Measurements from ENCODE around the gene TLNRD1.

Gene TLNRD1

GRCh38 chr15:81032355-81032754 is 31.6 kb downstream of the TLNRD1 start:
- Histone ChIP-seq H3K27me3 (ENCODE audit: insufficient read depth, low read length) (no peaks in the 10 kb centered on the region), H3K4me1 (ENCODE audit: insufficient read depth, low read length, severe bottlenecking) (no peaks in the 10 kb centered on the region)

GRCh38 chr15:81032818-81033217 is 32.1 kb downstream of the TLNRD1 start:
- no peaks in the 10 kb centered on the region for H3F3A ChIP-seq (ENCODE audit: insufficient read depth, low read length)
- TF ChIP-seq CTCF (IDR thresholded peaks at IDR 0.05; ENCODE audit: low read length) (no peak), EZH2 (IDR thresholded peaks at IDR 0.05; ENCODE audit: borderline replicate concordance, low read length) (no peak)

More at GRCh38 chr15:81032355-81032754, 31.6 kb downstream of the TLNRD1 start:
- Histone ChIP-seq H4K20me1 (ENCODE audit: insufficient read depth, low read length) (no peaks in the 10 kb centered on the region), H3K9ac (ENCODE audit: low read length) (no peak overlapping the region), H3K4me2 (ENCODE audit: low read length) (no peak overlapping the region), H2AFZ (ENCODE audit: low read length) (no peak overlapping the region), H3K27ac (ENCODE audit: low read depth, low read length, poor library complexity, severe bottlenecking) (no peak overlapping the region), H3K36me3 (ENCODE audit: insufficient read depth, low read length) (no peaks in the 10 kb centered on the region), H3K4me3 (ENCODE audit: low read depth, low read length, poor library complexity, severe bottlenecking) (no peak overlapping the region), H3K9me2 (ENCODE audit: low read depth, low read length) (no peaks in the 10 kb centered on the region), H3K9me3 (ENCODE audit: low read length) (no peaks in the 10 kb centered on the region), H3K79me2 (ENCODE audit: insufficient read depth, low read length) (no peaks in the 10 kb centered on the region), H3F3A (ENCODE audit: insufficient read depth, low read length) (no peaks in the 10 kb centered on the region)
- no peak for TF ChIP-seq CTCF (IDR thresholded peaks at IDR 0.05; ENCODE audit: low read length)
- no peak for TF ChIP-seq EZH2 (IDR thresholded peaks at IDR 0.05; ENCODE audit: borderline replicate concordance, low read length)

GRCh38 chr15:81033508-81033907 is 32.8 kb downstream of the TLNRD1 start:
- TF ChIP-seq CTCF (IDR thresholded peaks at IDR 0.05; ENCODE audit: low read length) (no peak), EZH2 (IDR thresholded peaks at IDR 0.05; ENCODE audit: borderline replicate concordance, low read length) (no peak)
- no peaks in the 10 kb centered on the region for H3K9me2 ChIP-seq (ENCODE audit: low read depth, low read length)
- H3K79me2 ChIP-seq (ENCODE audit: insufficient read depth, low read length): no peaks in the 10 kb centered on the region
- H3F3A ChIP-seq (ENCODE audit: insufficient read depth, low read length): no peaks in the 10 kb centered on the region
- no peak overlapping the region for H3K4me2 ChIP-seq (ENCODE audit: low read length)
- H3K9ac ChIP-seq (ENCODE audit: low read length): no peak overlapping the region
- H3K27ac ChIP-seq (ENCODE audit: low read depth, low read length, poor library complexity, severe bottlenecking): no peak overlapping the region
- H3K4me1 ChIP-seq (ENCODE audit: insufficient read depth, low read length, severe bottlenecking): no peaks in the 10 kb centered on the region
- H2AFZ ChIP-seq (ENCODE audit: low read length): no peak overlapping the region
- H3K4me3 ChIP-seq (ENCODE audit: low read depth, low read length, poor library complexity, severe bottlenecking): no peak overlapping the region
- H3K27me3 ChIP-seq (ENCODE audit: insufficient read depth, low read length): no peaks in the 10 kb centered on the region
- no peaks in the 10 kb centered on the region for H3K36me3 ChIP-seq (ENCODE audit: insufficient read depth, low read length)
- no peaks in the 10 kb centered on the region for H3K9me3 ChIP-seq (ENCODE audit: low read length)
- no peaks in the 10 kb centered on the region for H4K20me1 ChIP-seq (ENCODE audit: insufficient read depth, low read length)

More at GRCh38 chr15:81032818-81033217, 32.1 kb downstream of the TLNRD1 start:
- no peaks in the 10 kb centered on the region for H4K20me1 ChIP-seq (ENCODE audit: insufficient read depth, low read length)
- no peak overlapping the region for H3K4me3 ChIP-seq (ENCODE audit: low read depth, low read length, poor library complexity, severe bottlenecking)
- no peaks in the 10 kb centered on the region for H3K79me2 ChIP-seq (ENCODE audit: insufficient read depth, low read length)
- no peaks in the 10 kb centered on the region for H3K9me2 ChIP-seq (ENCODE audit: low read depth, low read length)
- H2AFZ ChIP-seq (ENCODE audit: low read length): no peak overlapping the region
- no peaks in the 10 kb centered on the region for H3K4me1 ChIP-seq (ENCODE audit: insufficient read depth, low read length, severe bottlenecking)
- no peak overlapping the region for H3K27ac ChIP-seq (ENCODE audit: low read depth, low read length, poor library complexity, severe bottlenecking)
- no peaks in the 10 kb centered on the region for H3K9me3 ChIP-seq (ENCODE audit: low read length)
- no peak overlapping the region for H3K9ac ChIP-seq (ENCODE audit: low read length)
- no peaks in the 10 kb centered on the region for H3K27me3 ChIP-seq (ENCODE audit: insufficient read depth, low read length)
- H3K36me3 ChIP-seq (ENCODE audit: insufficient read depth, low read length): no peaks in the 10 kb centered on the region
- H3K4me2 ChIP-seq (ENCODE audit: low read length): no peak overlapping the region

Measured in OCI-LY1 (cell line).